Ascending aorta (tissue), 2 donors: ENCODE results near the gene CLIP1. TPM values are rescaled to one million over a fixed set of nuclear protein-coding genes. Genes with fewer than 3 reads are reported as not detected.

Experiments used
- DNase-seq, 2 donors: peaks; one replicate each; pipeline ENCODE4 v3.0.0-alpha.2; 2019; ENCODE audit warnings: low spot score in 2 of 2
- H3K27ac ChIP-seq, 2 donors: fragments of 200-600 bp; sonication (generic); one replicate each; pipeline ENCODE4 v1.5.1; 2016 to 2017; ENCODE audit warnings: mild to moderate bottlenecking in 1 of 2
- H3K27me3 ChIP-seq: fragments of 200-600 bp; sonication (generic); one replicate; pipeline ENCODE4 v1.5.1; 2017
- H3K36me3 ChIP-seq, 2 donors: fragments of 200-600 bp; sonication (generic); one replicate each; pipeline ENCODE4 v1.5.1; 2016
- H3K4me1 ChIP-seq, 2 donors: fragments of 200-600 bp; sonication (generic); one replicate each; pipeline ENCODE4 v1.5.1; 2016 to 2017; ENCODE audit warnings: mild to moderate bottlenecking in 1 of 2
- H3K4me3 ChIP-seq, 2 donors: fragments of 200-600 bp; sonication (generic); one replicate each; pipeline ENCODE4 v1.5.1; 2016 to 2017; ENCODE audit warnings: mild to moderate bottlenecking in 1 of 2
- H3K9me3 ChIP-seq, 2 donors: fragments of 200-600 bp; sonication (generic); one replicate each; pipeline ENCODE4 v1.5.1; 2016
- CTCF ChIP-seq, 3 experiments: fragments of 200-600 bp in 2 of 3; fragments of 450-650 bp in 1 of 3; sonication (generic) in 2 of 3; IDR thresholded peaks; one replicate each; pipeline ENCODE4 v1.5.1; 2016 to 2019; ENCODE audit warnings: antibody characterized with exemption in 3 of 3, mild to moderate bottlenecking in 1 of 3, moderate library complexity in 1 of 3
- intact Hi-C: fragments of 100-400 bp; cut with DNase I; formaldehyde crosslinking; loops from one replicate; pipeline ENCODE4 v1.15.1; 2023
- total RNA-seq: library from RNA; depleted of rRNA; stranded (reverse); fragments of >200 nt; gene quantifications from one replicate; pipeline ENCODE4 v1.1.0, GENCODE V29; 2016

CLIP1 gene
- total RNA-seq, 1 donor from 2014 or later: 44.7 TPM

- peaks cover 58 to 61% of the 10 kb centered on the region in 2 donors for H3K36me3 ChIP-seq
- peak; percentile 60 to 80 (median 72) for TF ChIP-seq CTCF (IDR thresholded peaks at IDR 0.05)
- DNase-seq: no peak
- no peak overlapping the region for H3K4me3 ChIP-seq
- H3K27me3 ChIP-seq: no peaks in the 10 kb centered on the region
- no peaks in the 10 kb centered on the region for H3K4me1 ChIP-seq
- no peak overlapping the region for H3K27ac ChIP-seq
- intact Hi-C loops: loop anchor here (10.0 kb wide), 1 partner anchor 91 kb away; the partner anchor contains the start of gene VPS33A
- no peaks in the 10 kb centered on the region for H3K9me3 ChIP-seq
Observed at GRCh38 chr12:122356192-122356635, 66.3 kb downstream of the CLIP1 start.

GRCh38 chr12:122355706-122356105, 66.8 kb downstream of the CLIP1 start:
- peaks cover 54 to 56% of the 10 kb centered on the region in 2 donors for H3K36me3 ChIP-seq
- H3K4me3 ChIP-seq: no peak overlapping the region
- no peaks in the 10 kb centered on the region for H3K9me3 ChIP-seq
- H3K27ac ChIP-seq: no peak overlapping the region
- intact Hi-C loops: loop anchor here (10.0 kb wide), 1 partner anchor 91 kb away; the partner anchor contains the start of gene VPS33A
- DNase-seq: no peak
- no peaks in the 10 kb centered on the region for H3K27me3 ChIP-seq
- H3K4me1 ChIP-seq: peaks cover 0 to 3% of the 10 kb centered on the region in 2 donors
- TF ChIP-seq CTCF (IDR thresholded peaks at IDR 0.05): no peak

GRCh38 chr12:122354958-122355641, 67.4 kb downstream of the CLIP1 start:
- no peak for TF ChIP-seq CTCF (IDR thresholded peaks at IDR 0.05)
- Histone ChIP-seq H3K27me3 (no peaks in the 10 kb centered on the region), H3K36me3 (peaks cover 52 to 53% of the 10 kb centered on the region in 2 donors), H3K9me3 (no peaks in the 10 kb centered on the region), H3K4me3 (no peak overlapping the region), H3K4me1 (peaks cover 0 to 7% of the 10 kb centered on the region in 2 donors), H3K27ac (no peak overlapping the region)
- no peak for DNase-seq
- intact Hi-C loops: loop anchor here (10.0 kb wide), 1 partner anchor 90 kb away; the partner anchor contains the start of gene VPS33A

DNA sequence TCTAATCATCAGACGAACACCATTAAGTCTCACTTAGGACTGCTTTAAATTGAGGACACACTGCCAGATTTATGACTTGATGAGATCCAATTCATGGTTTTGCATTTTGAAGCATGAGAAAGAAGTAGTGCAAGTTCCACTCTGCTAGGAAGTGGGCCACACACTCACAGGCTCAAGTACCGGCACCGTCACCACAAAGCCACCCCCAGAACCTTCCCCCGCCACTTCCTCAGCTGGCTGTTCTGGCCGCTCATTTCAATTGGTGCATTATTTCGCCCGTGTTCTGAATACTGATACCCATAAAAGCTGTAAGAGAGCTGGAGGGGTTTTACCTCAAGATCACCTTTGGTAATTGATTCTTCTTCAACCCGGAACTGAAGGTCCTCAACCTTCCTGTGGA, 70.1 kb downstream of the CLIP1 start:
- no peak for DNase-seq
- Histone ChIP-seq H3K36me3 (peaks cover 48 to 60% of the 10 kb centered on the region in 2 donors), H3K4me3 (no peak overlapping the region)

GRCh38 chr12:122350141-122350848, 72.2 kb downstream of the CLIP1 start:
- Histone ChIP-seq H3K4me3 (no peak overlapping the region), H3K4me1 (peaks cover 0 to 9% of the 10 kb centered on the region in 2 donors), H3K36me3 (peaks cover 44 to 71% of the 10 kb centered on the region in 2 donors), H3K9me3 (no peaks in the 10 kb centered on the region), H3K27me3 (no peaks in the 10 kb centered on the region), H3K27ac (peak overlapping the region; percentile 43 to 53)
- DNase-seq: no peak
- peak; percentile 19 to 51 (median 37) for TF ChIP-seq CTCF (IDR thresholded peaks at IDR 0.05)
- intact Hi-C loops: loop anchor here (10.0 kb wide), 1 partner anchor 85 kb away; the partner anchor contains the start of gene VPS33A

More for the DNA sequence above, 70.1 kb downstream of the CLIP1 start:
- intact Hi-C loops: loop anchor here (10.0 kb wide), 1 partner anchor 88 kb away; the partner anchor contains the start of gene VPS33A
- Histone ChIP-seq H3K27me3 (no peaks in the 10 kb centered on the region), H3K27ac (no peak overlapping the region), H3K4me1 (peaks cover 0 to 9% of the 10 kb centered on the region in 2 donors), H3K9me3 (no peaks in the 10 kb centered on the region)
- TF ChIP-seq CTCF (IDR thresholded peaks at IDR 0.05): no peak
